Psoas muscle (tissue), 8 donors: ENCODE results near the gene LPAR1. TPM values are rescaled to one million over a fixed set of nuclear protein-coding genes. Genes with fewer than 3 reads are reported as not detected.

Experiments
- ATAC-seq, 4 donors: fragments of 200-7000 bp; cut with Tn5 transposase; one replicate each; pipeline ENCODE4 v1.9.1; 2020; ENCODE audit warnings: moderate library complexity in 3 of 4, mild to moderate bottlenecking in 2 of 4
- DNase-seq, 2 donors: peaks; one replicate each; pipeline ENCODE4 v3.0.0-alpha.2; 2020
- H3K27ac ChIP-seq: fragments of 200-600 bp; one replicate; pipeline ENCODE4 v1.8.0; 2022
- H3K27me3 ChIP-seq, 3 donors: fragments of 200-600 bp in 1 of 3; one replicate each; pipeline versions ENCODE4 v1.6.1 to v1.8.0; 2013 to 2022; ENCODE audit warnings: low read length in 2 of 3, mild to moderate bottlenecking in 2 of 3, moderate library complexity in 1 of 3; ENCODE audit not compliant: insufficient read depth in 3 of 3
- H3K36me3 ChIP-seq, 2 donors: fragments of 200-600 bp in 1 of 2; one replicate each; pipeline versions ENCODE4 v1.6.1 to v1.8.0; 2013 to 2022; ENCODE audit warnings: low read depth in 1 of 2, mild to moderate bottlenecking in 1 of 2, moderate library complexity in 1 of 2; ENCODE audit not compliant: insufficient read depth in 1 of 2
- H3K4me1 ChIP-seq: fragments of 200-600 bp; one replicate; pipeline ENCODE4 v1.8.0; 2022
- H3K4me3 ChIP-seq: fragments of 200-600 bp; one replicate; pipeline ENCODE4 v1.8.0; 2022; ENCODE audit warnings: mild to moderate bottlenecking
- H3K9me3 ChIP-seq: fragments of 200-600 bp; one replicate; pipeline ENCODE4 v1.8.0; 2022
- WGBS, 3 donors: extraction: QIAGEN DNeasy Blood & Tissue Kit; methylation state at CpG; one replicate each; pipeline versions ENCODE4 v1.1.6 to v1.1.7; 2013; 5-methylcytosine and 5-hydroxymethylcytosine counted together
- intact Hi-C, 2 donors: fragments of 100-400 bp; cut with DNase I; formaldehyde crosslinking; loops; one replicate each; pipeline versions ENCODE4 v1.11.0 to v1.14.2; 2022
- polyA plus RNA-seq, 3 donors: library from polyadenylated mRNA; stranded (reverse); fragments of 200-250 nt; gene quantifications; one replicate each; pipeline ENCODE4 v1.2.3, GENCODE V29; 2013
- total RNA-seq, 4 donors: library from RNA; stranded (reverse); fragmentation: NEBNext Ultra II Directional in 2 of 4; extraction: Animal tissue kit (Norgen Biotek cat#: 25700) in 2 of 4; gene quantifications; one replicate each; pipeline versions ENCODE4 v1.2.1 to v1.2.4, GENCODE V29; 2021 to 2023
- TF ChIP-seq, protein P1 (sequence below): fragments of 200-600 bp; IDR thresholded peaks from one replicate; pipeline ENCODE4 v1.8.0; 2022; ENCODE audit warnings: antibody characterized with exemption
- donor health status: healthy with polysubstance abuse.
- donor health status: DM: no; HTN: no; CAD: no; lungs with moderate emphysema.
- donor health status: Bipolar disorder and iron deficiency.
- donor health status: healthy.
- donor health status: DM: yes; HTN: yes; CAD: no.
- donor health status: DM: no; HTN: no; CAD: no.
- donor health status: DM: no; HTN: no; CAD: no.
- donor health status: DM: yes; HTN: yes; CAD: no.

The LPAR1 gene
- total and polyA plus RNA-seq, 7 donors, result 2.5 to 7.7 (median 4.7) TPM

DNA sequence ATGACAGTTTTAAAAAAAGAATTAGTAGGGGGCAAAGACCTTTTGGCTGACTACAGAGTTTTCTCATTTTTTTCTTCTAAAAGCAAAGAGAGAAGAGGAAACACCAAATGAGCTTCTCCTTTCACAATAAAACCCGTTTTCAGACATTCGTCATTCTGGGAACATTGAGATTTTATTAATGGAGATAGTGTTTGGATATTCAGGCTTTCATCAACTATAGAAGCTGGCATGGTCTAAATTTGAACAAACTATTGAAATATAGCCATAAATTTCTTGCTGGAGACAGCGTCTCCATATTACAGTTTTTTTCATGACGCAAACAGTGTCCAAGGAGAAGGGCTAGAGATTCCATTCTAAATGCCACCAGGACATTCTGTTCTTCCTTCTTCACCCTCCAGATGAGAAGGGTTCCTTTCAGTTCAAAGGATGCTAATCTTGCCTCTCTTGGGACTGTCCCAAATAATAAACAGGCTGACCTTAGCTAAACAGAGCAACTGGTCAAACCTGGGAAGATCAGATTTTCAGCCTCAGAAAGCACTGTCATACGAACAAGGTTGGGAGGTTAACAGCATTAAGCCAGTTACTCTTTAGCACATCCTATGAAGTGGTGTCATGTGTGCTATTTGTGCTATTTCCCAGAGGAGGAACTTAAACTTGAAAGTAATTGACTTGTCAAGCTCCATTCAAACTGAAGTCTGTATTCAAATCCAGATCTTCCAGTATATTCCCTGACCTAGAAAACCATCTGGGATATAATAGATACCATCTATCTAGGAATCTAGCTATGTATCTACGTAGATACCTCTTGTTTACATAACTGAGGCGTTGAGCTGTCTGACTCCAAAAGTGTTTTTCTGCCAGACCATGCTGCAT lies 125.6 kb downstream of the LPAR1 start:
- no peaks in the 10 kb centered on the region for H3K27me3 ChIP-seq
- H3K4me1 ChIP-seq, result no peaks in the 10 kb centered on the region
- peak in 3 of 4 donors; percentile 41 to 75 (median 54) for ATAC-seq
- H3K4me3 ChIP-seq, result no peak overlapping the region
- intact Hi-C loops, result no loop called here
- DNase-seq, result no peak
- H3K27ac ChIP-seq, result peak overlapping the region; percentile 30
- no peaks in the 10 kb centered on the region for H3K9me3 ChIP-seq
- TF ChIP-seq, protein P1, sequence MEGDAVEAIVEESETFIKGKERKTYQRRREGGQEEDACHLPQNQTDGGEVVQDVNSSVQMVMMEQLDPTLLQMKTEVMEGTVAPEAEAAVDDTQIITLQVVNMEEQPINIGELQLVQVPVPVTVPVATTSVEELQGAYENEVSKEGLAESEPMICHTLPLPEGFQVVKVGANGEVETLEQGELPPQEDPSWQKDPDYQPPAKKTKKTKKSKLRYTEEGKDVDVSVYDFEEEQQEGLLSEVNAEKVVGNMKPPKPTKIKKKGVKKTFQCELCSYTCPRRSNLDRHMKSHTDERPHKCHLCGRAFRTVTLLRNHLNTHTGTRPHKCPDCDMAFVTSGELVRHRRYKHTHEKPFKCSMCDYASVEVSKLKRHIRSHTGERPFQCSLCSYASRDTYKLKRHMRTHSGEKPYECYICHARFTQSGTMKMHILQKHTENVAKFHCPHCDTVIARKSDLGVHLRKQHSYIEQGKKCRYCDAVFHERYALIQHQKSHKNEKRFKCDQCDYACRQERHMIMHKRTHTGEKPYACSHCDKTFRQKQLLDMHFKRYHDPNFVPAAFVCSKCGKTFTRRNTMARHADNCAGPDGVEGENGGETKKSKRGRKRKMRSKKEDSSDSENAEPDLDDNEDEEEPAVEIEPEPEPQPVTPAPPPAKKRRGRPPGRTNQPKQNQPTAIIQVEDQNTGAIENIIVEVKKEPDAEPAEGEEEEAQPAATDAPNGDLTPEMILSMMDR, result no peak
- no peaks in the 10 kb centered on the region for H3K36me3 ChIP-seq
- 61 to 75% (median 75%) methylated on average over 7 of the region's 7 CpGs for WGBS, 3 donors

DNA sequence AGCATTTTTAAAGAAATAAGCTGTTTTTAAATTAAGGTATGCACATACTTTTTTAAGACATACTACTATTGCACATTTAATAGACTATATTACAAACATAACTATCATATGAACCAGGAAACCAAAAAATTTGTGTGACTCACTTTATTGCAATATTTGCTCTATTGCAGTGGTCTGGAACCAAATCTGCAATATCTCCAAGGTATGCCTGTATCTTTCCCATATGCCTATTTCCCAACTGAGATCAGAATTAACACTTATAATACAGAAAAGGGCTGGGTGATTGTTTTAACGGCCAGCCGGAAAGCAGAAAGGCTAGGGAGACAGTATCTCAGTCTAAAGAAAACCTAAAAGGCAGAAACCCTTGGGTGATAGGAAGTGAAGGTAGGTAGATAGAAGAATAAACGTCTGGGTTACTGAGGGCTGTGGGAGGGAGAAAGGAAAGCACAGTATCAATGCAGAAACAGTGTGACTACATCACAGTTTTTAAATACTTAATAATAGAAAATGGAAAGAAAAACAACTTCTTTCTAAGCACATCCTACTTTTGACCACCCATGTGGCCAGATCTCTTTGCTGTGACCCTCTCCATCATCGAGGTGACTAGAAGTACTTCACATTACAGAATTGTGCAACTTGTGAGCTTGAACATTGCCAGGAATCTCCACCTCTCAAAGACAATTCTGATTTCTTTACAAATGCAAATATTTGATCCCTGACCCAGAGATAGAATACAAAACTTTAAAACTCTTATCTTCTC lies 126.4 kb downstream of the LPAR1 start:
- intact Hi-C loops, result no loop called here
- H3K27me3 ChIP-seq, result no peaks in the 10 kb centered on the region
- H3K9me3 ChIP-seq, result no peaks in the 10 kb centered on the region
- DNase-seq (no peak), ATAC-seq (peak in 1 of 4 donors; percentile 61)
- no peaks in the 10 kb centered on the region for H3K36me3 ChIP-seq
- no peaks in the 10 kb centered on the region for H3K4me1 ChIP-seq
- 56 to 63% (median 59%) methylated on average over 4 of the region's 4 CpGs for WGBS, 3 donors
- H3K4me3 ChIP-seq, result no peak overlapping the region
- TF ChIP-seq, protein P1, result no peak
- peak overlapping the region; percentile 30 for H3K27ac ChIP-seq

DNA sequence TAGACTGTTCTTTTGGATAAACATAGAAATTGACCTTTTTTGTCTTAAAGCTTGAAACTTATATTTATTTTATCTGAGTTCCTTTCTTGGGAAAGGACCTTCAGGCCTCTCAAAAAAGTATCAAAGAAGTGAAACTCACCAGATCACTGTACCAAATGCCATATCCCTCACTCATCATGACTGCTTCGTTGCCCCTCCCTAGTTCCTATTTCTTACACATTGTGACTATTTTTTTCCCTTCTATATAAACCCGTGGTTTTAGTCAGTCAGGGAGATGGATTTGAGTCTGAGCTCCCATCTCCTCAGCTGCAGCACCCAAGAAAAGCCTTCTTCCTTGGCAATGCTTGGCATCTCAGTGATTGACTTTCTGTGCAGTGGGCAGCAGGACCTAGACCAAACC lies 129.4 kb downstream of the LPAR1 start:
- H3K9me3 ChIP-seq, result no peaks in the 10 kb centered on the region
- WGBS, 3 donors, result 86 to 88% (median 88%) methylated on average over 2 of the region's 2 CpGs
- DNase-seq, result no peak
- TF ChIP-seq, protein P1, result no peak
- H3K36me3 ChIP-seq, result no peaks in the 10 kb centered on the region
- no peak for ATAC-seq
- H3K27me3 ChIP-seq, result no peaks in the 10 kb centered on the region
- intact Hi-C loops, result no loop called here
- no peak overlapping the region for H3K27ac ChIP-seq
- no peaks in the 10 kb centered on the region for H3K4me1 ChIP-seq
- no peak overlapping the region for H3K4me3 ChIP-seq

DNA sequence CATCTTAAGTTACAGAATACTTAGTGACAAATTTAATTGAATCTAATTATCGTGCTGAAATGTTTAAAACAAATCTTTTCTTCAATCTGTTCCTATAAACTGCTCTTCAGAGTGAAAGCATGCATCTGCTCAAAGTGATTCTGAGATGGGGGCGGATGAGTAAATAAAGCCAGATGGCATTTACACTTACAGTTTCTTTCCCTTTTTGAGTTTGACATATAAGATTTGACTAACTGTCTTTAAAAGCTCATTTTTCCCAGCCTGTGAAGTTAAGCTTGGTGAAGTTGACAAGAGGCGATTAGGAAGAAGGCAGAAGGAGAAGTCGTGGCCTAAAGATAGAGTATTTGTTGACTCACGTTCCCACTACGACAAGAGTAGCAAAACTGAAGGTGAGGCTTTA lies 137.4 kb downstream of the LPAR1 start:
- TF ChIP-seq, protein P1, result no peak
- H3K4me3 ChIP-seq, result no peak overlapping the region
- no peaks in the 10 kb centered on the region for H3K4me1 ChIP-seq
- H3K27me3 ChIP-seq, result no peaks in the 10 kb centered on the region
- DNase-seq, result no peak
- no peaks in the 10 kb centered on the region for H3K9me3 ChIP-seq
- intact Hi-C loops, result no loop called here
- 64 to 72% (median 69%) methylated on average over 6 of the region's 6 CpGs for WGBS, 3 donors
- no peak for ATAC-seq
- H3K36me3 ChIP-seq, result no peaks in the 10 kb centered on the region
- H3K27ac ChIP-seq, result no peak overlapping the region
